ENCODE measurements around the gene SH3BP1. TPM values are rescaled to one million over a fixed set of nuclear protein-coding genes. Genes with fewer than 3 reads are reported as not detected.

The SH3BP1 gene
- total and polyA plus RNA-seq, 9 of the 15 experiments (the other 6 are each of a cell fraction or from before 2014, with no cell fraction given) = 0.10 to 36.2 (median 10.4) TPM

DNA sequence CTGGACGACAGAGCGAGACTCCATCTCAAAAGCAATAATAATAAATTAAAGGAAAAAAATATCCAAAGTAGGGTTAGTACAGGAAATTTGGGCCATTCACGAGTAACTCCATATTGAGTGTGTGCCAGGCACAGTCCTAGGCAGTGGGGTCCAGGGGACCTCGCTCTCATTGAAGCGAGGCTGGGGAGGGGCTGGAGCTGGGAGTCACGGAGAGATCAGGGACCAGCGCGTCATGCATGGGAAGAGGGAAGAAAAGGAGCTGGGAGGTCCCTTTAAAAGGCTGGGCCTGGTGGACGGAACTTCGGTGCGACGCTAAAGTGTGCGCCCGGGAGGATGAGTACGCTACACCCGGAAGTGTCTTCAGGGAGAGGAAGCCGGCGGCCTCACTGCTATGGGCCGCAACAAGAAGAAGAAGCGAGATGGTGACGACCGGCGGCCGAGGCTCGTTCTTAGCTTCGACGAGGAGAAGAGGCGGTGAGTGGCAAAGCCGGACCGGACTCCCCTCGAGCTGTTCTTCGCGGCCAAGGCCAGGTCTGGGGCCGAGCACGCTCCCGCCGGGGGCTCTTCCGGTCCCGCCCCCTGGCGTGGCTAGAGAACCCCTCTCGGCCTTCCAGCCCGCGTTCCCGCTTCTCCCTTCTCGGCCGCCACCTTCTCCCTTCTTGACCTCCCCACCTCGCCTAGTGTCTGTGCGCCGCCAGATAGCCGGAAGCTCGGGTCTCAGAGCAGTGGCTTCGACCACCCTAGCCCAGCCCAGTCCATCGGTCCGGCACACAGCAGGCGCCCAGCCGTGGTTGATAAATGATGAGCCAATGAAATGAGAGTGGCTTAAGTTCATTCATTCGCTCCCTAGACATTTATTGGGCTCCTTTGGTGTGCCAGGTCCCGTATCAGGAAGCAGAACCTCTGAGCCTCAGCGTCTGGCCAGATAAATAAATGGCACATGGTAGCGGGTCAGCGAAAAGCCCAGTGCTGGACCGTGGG is 46.8 kb downstream of the SH3BP1 start, which contains the start of gene NOL12 (continued):
- TF ChIP-seq MGA (IDR thresholded peaks at IDR 0.05) = no peak
- TF ChIP-seq PML (IDR thresholded peaks at IDR 0.05; ENCODE audit: low read length) = peak; percentile 8; the same call in 1 of the 2 replicates
- TF ChIP-seq ATF1 (CRISPR knock-in tag; IDR thresholded peaks at IDR 0.05) = no peak
- TF ChIP-seq ATF1 (tag; IDR thresholded peaks at IDR 0.05) = peak; percentile 80
- peak; percentile 78 for TF ChIP-seq POLR2G (IDR thresholded peaks at IDR 0.05; ENCODE audit: low read depth, low read length)
- TF ChIP-seq ZNF121 (CRISPR knock-in tag; conservative IDR thresholded peaks at IDR 0.05) = 0 out of 2 replicates have a peak, but pooled peaks have one; percentile 27
- TF ChIP-seq NRF1 (conservative IDR thresholded peaks at IDR 0.05 in 1 of 2, IDR thresholded peaks at IDR 0.05 in 1 of 2) = peak; percentile 12 to 20; a peak in 1 of 4 replicates
- no peak for TF ChIP-seq KDM2B (CRISPR knock-in tag; IDR thresholded peaks at IDR 0.05)
- TF ChIP-seq TAF9B (IDR thresholded peaks at IDR 0.05; ENCODE audit: partially characterized antibody) = peak; percentile 76
- peak; percentile 97 for TF ChIP-seq ZEB2 (IDR thresholded peaks at IDR 0.05)
- peak; percentile 55 for TF ChIP-seq CTBP1 (IDR thresholded peaks at IDR 0.05; ENCODE audit: borderline replicate concordance)
- TF ChIP-seq FOXJ2 (tag; IDR thresholded peaks at IDR 0.05) = no peak
- peak; percentile 83 for TF ChIP-seq CREM (IDR thresholded peaks at IDR 0.05; ENCODE audit: low read depth)
- TF ChIP-seq NCOA1 (IDR thresholded peaks at IDR 0.05; ENCODE audit: low read depth) = peak; percentile 98
